ENCODE measurements around the gene WFIKKN1.

DNA sequence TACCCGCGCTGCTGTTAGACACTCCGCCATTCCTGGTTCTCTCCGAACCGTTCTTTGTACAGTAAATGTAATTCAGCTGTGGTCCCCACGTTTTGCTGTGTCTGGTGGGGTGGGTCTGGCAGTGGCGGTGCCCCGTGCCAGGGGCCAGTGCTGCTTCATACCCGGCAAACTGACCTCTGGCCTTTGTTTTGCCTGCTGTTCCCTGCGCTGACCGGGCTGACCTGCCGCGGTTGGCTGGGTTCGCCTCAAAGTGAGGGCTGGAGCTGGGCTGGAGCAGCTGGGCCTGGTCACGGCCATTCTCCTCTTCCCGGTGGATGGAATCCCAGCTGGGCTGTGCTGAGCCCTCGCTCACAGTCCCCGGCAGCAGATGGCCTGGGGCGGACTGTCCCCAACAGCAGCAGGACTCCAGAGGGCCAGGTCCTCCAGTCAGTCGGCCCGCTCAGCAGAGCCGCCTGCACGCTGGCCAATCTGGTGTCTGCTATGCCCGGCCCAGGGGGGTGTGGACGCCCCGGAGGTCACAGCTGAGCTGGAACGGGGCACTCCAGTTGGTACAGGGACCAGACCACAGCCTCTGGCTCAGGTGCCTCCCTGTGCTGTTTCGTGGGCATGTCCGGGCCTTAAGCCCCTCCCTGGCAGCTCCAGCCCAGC, 1.5 kb upstream of the WFIKKN1 start:
- TF ChIP-seq, protein P1, sequence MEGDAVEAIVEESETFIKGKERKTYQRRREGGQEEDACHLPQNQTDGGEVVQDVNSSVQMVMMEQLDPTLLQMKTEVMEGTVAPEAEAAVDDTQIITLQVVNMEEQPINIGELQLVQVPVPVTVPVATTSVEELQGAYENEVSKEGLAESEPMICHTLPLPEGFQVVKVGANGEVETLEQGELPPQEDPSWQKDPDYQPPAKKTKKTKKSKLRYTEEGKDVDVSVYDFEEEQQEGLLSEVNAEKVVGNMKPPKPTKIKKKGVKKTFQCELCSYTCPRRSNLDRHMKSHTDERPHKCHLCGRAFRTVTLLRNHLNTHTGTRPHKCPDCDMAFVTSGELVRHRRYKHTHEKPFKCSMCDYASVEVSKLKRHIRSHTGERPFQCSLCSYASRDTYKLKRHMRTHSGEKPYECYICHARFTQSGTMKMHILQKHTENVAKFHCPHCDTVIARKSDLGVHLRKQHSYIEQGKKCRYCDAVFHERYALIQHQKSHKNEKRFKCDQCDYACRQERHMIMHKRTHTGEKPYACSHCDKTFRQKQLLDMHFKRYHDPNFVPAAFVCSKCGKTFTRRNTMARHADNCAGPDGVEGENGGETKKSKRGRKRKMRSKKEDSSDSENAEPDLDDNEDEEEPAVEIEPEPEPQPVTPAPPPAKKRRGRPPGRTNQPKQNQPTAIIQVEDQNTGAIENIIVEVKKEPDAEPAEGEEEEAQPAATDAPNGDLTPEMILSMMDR (IDR thresholded peaks at IDR 0.05 in 2 of 3, conservative IDR thresholded peaks at IDR 0.05 in 1 of 3; ENCODE audit: borderline replicate concordance in 1 of 3, insufficient read depth in 1 of 3, low read depth in 2 of 3, low read length in 2 of 3) = no peak
- TF ChIP-seq ELF1 (IDR thresholded peaks at IDR 0.05; ENCODE audit: borderline replicate concordance, low read depth) (no peak), RAD21 (IDR thresholded peaks at IDR 0.05; ENCODE audit: low read depth) (no peak), SP1 (IDR thresholded peaks at IDR 0.05; ENCODE audit: low read depth) (no peak), EZH2phosphoT487 (IDR thresholded peaks at IDR 0.05; ENCODE audit: borderline replicate concordance) (no peak), POLR2A (IDR thresholded peaks at IDR 0.05; ENCODE audit: borderline replicate concordance, extremely low read depth, insufficient read depth, insufficient read length) (no peak), EZH2 (IDR thresholded peaks at IDR 0.05) (no peak), CBX3 (IDR thresholded peaks at IDR 0.05; ENCODE audit: low read depth) (no peak), POLR2AphosphoS5 (IDR thresholded peaks at IDR 0.05; ENCODE audit: low read depth, low read length) (no peak), SIN3A (IDR thresholded peaks at IDR 0.05; ENCODE audit: low read depth) (no peak)
- TF ChIP-seq, protein P2, sequence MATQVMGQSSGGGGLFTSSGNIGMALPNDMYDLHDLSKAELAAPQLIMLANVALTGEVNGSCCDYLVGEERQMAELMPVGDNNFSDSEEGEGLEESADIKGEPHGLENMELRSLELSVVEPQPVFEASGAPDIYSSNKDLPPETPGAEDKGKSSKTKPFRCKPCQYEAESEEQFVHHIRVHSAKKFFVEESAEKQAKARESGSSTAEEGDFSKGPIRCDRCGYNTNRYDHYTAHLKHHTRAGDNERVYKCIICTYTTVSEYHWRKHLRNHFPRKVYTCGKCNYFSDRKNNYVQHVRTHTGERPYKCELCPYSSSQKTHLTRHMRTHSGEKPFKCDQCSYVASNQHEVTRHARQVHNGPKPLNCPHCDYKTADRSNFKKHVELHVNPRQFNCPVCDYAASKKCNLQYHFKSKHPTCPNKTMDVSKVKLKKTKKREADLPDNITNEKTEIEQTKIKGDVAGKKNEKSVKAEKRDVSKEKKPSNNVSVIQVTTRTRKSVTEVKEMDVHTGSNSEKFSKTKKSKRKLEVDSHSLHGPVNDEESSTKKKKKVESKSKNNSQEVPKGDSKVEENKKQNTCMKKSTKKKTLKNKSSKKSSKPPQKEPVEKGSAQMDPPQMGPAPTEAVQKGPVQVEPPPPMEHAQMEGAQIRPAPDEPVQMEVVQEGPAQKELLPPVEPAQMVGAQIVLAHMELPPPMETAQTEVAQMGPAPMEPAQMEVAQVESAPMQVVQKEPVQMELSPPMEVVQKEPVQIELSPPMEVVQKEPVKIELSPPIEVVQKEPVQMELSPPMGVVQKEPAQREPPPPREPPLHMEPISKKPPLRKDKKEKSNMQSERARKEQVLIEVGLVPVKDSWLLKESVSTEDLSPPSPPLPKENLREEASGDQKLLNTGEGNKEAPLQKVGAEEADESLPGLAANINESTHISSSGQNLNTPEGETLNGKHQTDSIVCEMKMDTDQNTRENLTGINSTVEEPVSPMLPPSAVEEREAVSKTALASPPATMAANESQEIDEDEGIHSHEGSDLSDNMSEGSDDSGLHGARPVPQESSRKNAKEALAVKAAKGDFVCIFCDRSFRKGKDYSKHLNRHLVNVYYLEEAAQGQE (IDR thresholded peaks at IDR 0.05; ENCODE audit: low read depth) = no peak
